Activated CD8-positive, alpha-beta memory T cell treated with anti-CD3 and anti-CD28 coated beads, Interleukin-2, amount 50 U/mL, for 1 hour (primary cell): ENCODE measurements around the gene FHAD1.

Source experiments
- DNase-seq: peaks from one replicate; pipeline ENCODE4 v3.0.0-alpha.2; 2020; ENCODE audit errors: extremely low read depth

The FHAD1 gene

GRCh38 chr1:15218287-15219279, 28.4 kb upstream of the FHAD1 start:
- no peak for DNase-seq

- DNase-seq: no peak
Observed at GRCh38 chr1:15219280-15220023, 27.6 kb upstream of the FHAD1 start.

- no peak for DNase-seq
Observed at GRCh38 chr1:15220024-15220392, 27.0 kb upstream of the FHAD1 start.

- no peak for DNase-seq
Observed at GRCh38 chr1:15220825-15221431, 26.1 kb upstream of the FHAD1 start.

- no peak for DNase-seq
Observed at GRCh38 chr1:15222653-15223303, 24.2 kb upstream of the FHAD1 start.

GRCh38 chr1:15224259-15224869, 22.7 kb upstream of the FHAD1 start:
- DNase-seq: no peak

GRCh38 chr1:15224974-15225373, 22.0 kb upstream of the FHAD1 start:
- no peak for DNase-seq

GRCh38 chr1:15225461-15225860, 21.6 kb upstream of the FHAD1 start:
- DNase-seq: no peak

- no peak for DNase-seq
Observed at GRCh38 chr1:15226388-15227255, 20.4 kb upstream of the FHAD1 start.

- DNase-seq: no peak
Observed at GRCh38 chr1:15229707-15230131, 17.3 kb upstream of the FHAD1 start.

GRCh38 chr1:15231714-15232201, 15.3 kb upstream of the FHAD1 start:
- DNase-seq: no peak

GRCh38 chr1:15233689-15234088, 13.3 kb upstream of the FHAD1 start:
- no peak for DNase-seq

- no peak for DNase-seq
Observed at GRCh38 chr1:15236321-15236721, 10.7 kb upstream of the FHAD1 start.

- DNase-seq: no peak
Observed at GRCh38 chr1:15236746-15237145, 10.3 kb upstream of the FHAD1 start.

- DNase-seq: no peak
Observed at GRCh38 chr1:15238789-15239188, 8.2 kb upstream of the FHAD1 start.

- DNase-seq: no peak
Observed at GRCh38 chr1:15242766-15243165, 4.3 kb upstream of the FHAD1 start.

GRCh38 chr1:15243275-15244043, 3.6 kb upstream of the FHAD1 start:
- DNase-seq: no peak

GRCh38 chr1:15244813-15245212, 2.2 kb upstream of the FHAD1 start:
- DNase-seq: no peak

GRCh38 chr1:15245593-15246360, 1.2 kb upstream of the FHAD1 start:
- DNase-seq: no peak
